K562 (cell line): Measurements from ENCODE around the gene DGKZ. TPM values are rescaled to one million over a fixed set of nuclear protein-coding genes. Genes with fewer than 3 reads are reported as not detected.
A peak's percentile ranks its signal among the peaks of the same experiment; 100 is the strongest.

Source experiments
- BRD9 ChIP-seq: fragments of 450-650 bp; IDR thresholded peaks from 2 replicates; pipeline ENCODE4 v1.6.1; 2018; ENCODE audit warnings: low read depth; ENCODE audit not compliant: partially characterized antibody
- CBFA2T3 ChIP-seq: fragments of 450-650 bp; IDR thresholded peaks from 2 replicates; pipeline ENCODE4 v1.6.1; 2017
- CCNT2 ChIP-seq: IDR thresholded peaks from 2 replicates; pipeline ENCODE4 v1.6.1; 2011; ENCODE audit warnings: borderline replicate concordance, low read depth, mild to moderate bottlenecking, moderate library complexity, mixed read lengths, low read length; ENCODE audit not compliant: insufficient read length; ENCODE audit errors: extremely low read depth
- FOXJ2 ChIP-seq: fragments of 200-800 bp; sonication (Bioruptor generic); IDR thresholded peaks from 2 replicates; pipeline ENCODE4 v1.6.1; 2016; ENCODE audit warnings: missing genetic modification characterization, missing compliant biosample characterization
- HDAC1 ChIP-seq, 2 experiments: fragments of 450-650 bp; IDR thresholded peaks; 2 replicates each; pipeline ENCODE4 v1.6.1; 2016 to 2017; ENCODE audit warnings: inconsistent platforms in 1 of 2, mild to moderate bottlenecking in 1 of 2, moderate library complexity in 1 of 2
- LCOR ChIP-seq: sonication (generic); formaldehyde crosslinking; IDR thresholded peaks from 2 replicates; pipeline ENCODE4 v1.8.0; 2022; ENCODE audit warnings: mild to moderate bottlenecking, missing genetic modification reagents
- MTF1 ChIP-seq: fragments of 250-450 bp; sonication (Bioruptor Pico); IDR thresholded peaks from 2 replicates; pipeline ENCODE4 v1.9.0; 2021; ENCODE audit warnings: moderate library complexity, mild to moderate bottlenecking, inconsistent platforms, borderline replicate concordance
- NR2C2 ChIP-seq, 2 experiments: fragments of 200-800 bp in 1 of 2; sonication (Bioruptor generic) in 1 of 2; sonication (generic) in 1 of 2; formaldehyde crosslinking in 1 of 2; IDR thresholded peaks; 2 replicates each; pipeline versions ENCODE4 v1.6.1 to v1.8.0; 2016 to 2022; ENCODE audit warnings: mild to moderate bottlenecking in 1 of 2, missing compliant biosample characterization in 1 of 2, missing genetic modification characterization in 1 of 2, missing genetic modification reagents in 1 of 2
- TAF1 ChIP-seq: IDR thresholded peaks from 2 replicates; pipeline ENCODE4 v1.6.1; 2011; ENCODE audit warnings: mild to moderate bottlenecking, low read length, moderate library complexity; ENCODE audit not compliant: insufficient read depth, control insufficient read depth, severe bottlenecking; ENCODE audit errors: extremely low read depth
- ZC3H11A ChIP-seq: IDR thresholded peaks from 2 replicates; pipeline ENCODE4 v1.6.1; 2012; ENCODE audit warnings: low read depth, low read length, improper control_type of control experiment
- ZC3H8 ChIP-seq: fragments of 450-650 bp; IDR thresholded peaks from 2 replicates; pipeline ENCODE4 v1.6.1; 2017
- ZEB2 ChIP-seq: fragments of 450-650 bp; IDR thresholded peaks from 2 replicates; pipeline ENCODE4 v1.6.1; 2016
- polyA plus RNA-seq, 8 experiments: library from polyadenylated mRNA; depleted of rRNA in 4 of 8; stranded (reverse) in 5 of 8; unstranded in 3 of 8; fragments of >200 nt; fragmentation: Nextera tagmentation in 2 of 8; fragmentation: Illumina TruSeq in 1 of 8; extraction: Ambion mirVana in 2 of 8; extraction: Trizol in 1 of 8; gene quantifications; 2 replicates each; pipeline versions ENCODE4 v1.2.1 to v1.2.3, GENCODE V29; 2011 to 2014; ENCODE audit warnings: inconsistent platforms in 1 of 8, missing spikeins in 1 of 8
- total RNA-seq, 7 experiments: library from RNA; depleted of rRNA in 6 of 7; stranded (reverse); fragments of >200 nt in 6 of 7; fragmentation: Illumina TruSeq in 2 of 7; extraction: Trizol in 2 of 7; gene quantifications; 2 replicates each; pipeline versions ENCODE4 v1.2.1 to v1.2.3, GENCODE V29; 2011 to 2021; ENCODE audit warnings: low replicate concordance in 1 of 7
- TF ChIP-seq, protein P1 (sequence below): sonication (generic); formaldehyde crosslinking; IDR thresholded peaks from 2 replicates; pipeline ENCODE4 v1.8.1; 2023; ENCODE audit warnings: mild to moderate bottlenecking, missing genetic modification reagents
- TF ChIP-seq, protein P2 (sequence below): sonication (generic); formaldehyde crosslinking; IDR thresholded peaks from 2 replicates; pipeline ENCODE4 v1.8.1; 2023; ENCODE audit warnings: missing genetic modification reagents, mild to moderate bottlenecking, borderline replicate concordance
- TF ChIP-seq, protein P3 (sequence below): fragments of 200-800 bp; sonication (Bioruptor generic); IDR thresholded peaks from 2 replicates; pipeline ENCODE4 v1.6.1; 2017; ENCODE audit warnings: missing genetic modification characterization, missing compliant biosample characterization
- TF ChIP-seq, protein P4 (sequence below): fragments of 450-650 bp; formaldehyde crosslinking; IDR thresholded peaks from 2 replicates; pipeline ENCODE4 v1.4.0; 2022; ENCODE audit warnings: mild to moderate bottlenecking, moderate library complexity

Gene DGKZ
- total and polyA plus RNA-seq, 9 of the 15 experiments (the other 6 are each of a cell fraction or from before 2014, with no cell fraction given), result 0.51 to 100 (median 44.2) TPM

DNA sequence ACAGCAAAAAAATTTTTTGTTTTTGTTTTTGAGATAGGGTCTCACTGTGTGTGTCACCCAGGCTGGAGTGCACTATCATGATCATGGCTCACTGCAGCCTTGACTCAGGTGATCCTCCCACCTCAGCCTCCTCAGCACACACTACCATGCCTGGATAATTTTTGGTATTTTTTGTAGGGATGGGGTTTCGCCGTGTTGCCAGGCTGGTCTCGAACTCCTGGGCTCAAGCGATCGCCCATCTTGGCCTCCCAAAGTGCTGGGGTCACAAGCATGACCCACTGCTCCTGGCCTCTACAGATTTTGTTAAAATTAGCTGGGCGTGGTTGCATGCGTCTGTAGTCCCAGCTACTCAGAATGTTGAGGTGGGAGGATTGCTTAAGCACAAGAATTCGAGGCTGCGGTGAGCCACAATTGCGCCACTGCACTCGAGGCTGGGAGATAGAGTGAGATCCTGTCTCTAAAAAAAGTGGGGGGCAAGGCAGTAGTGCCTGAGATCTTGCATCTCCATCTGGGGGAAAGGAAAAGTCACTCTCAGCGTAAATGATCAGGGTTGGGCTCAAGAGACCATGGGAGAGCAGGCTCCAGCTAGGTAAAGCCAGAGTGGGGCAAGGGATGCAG is 10.6 kb upstream of the DGKZ start (continued):
- TF ChIP-seq ZC3H11A (no peak), CBFA2T3 (peak; percentile 84), NR2C2 (CRISPR knock-in tag; IDR thresholded peaks at IDR 0.05) (no peak), NR2C2 (tag; IDR thresholded peaks at IDR 0.05) (peak; percentile 55; the same call in 1 of the 2 replicates), TAF1 (no peak), ZC3H8 (no peak), FOXJ2 (tag) (no peak), BRD9 (no peak), MTF1 (no peak), HDAC1 (IDR thresholded peaks at IDR 0.05) (peak in 1 of 2 experiments; percentile 65; a peak in 1 of 4 replicates), ZEB2 (peak; percentile 37; the same call in 1 of the 2 replicates), LCOR (peak; percentile 68), CCNT2 (peak; percentile 36)
- TF ChIP-seq, protein P1, sequence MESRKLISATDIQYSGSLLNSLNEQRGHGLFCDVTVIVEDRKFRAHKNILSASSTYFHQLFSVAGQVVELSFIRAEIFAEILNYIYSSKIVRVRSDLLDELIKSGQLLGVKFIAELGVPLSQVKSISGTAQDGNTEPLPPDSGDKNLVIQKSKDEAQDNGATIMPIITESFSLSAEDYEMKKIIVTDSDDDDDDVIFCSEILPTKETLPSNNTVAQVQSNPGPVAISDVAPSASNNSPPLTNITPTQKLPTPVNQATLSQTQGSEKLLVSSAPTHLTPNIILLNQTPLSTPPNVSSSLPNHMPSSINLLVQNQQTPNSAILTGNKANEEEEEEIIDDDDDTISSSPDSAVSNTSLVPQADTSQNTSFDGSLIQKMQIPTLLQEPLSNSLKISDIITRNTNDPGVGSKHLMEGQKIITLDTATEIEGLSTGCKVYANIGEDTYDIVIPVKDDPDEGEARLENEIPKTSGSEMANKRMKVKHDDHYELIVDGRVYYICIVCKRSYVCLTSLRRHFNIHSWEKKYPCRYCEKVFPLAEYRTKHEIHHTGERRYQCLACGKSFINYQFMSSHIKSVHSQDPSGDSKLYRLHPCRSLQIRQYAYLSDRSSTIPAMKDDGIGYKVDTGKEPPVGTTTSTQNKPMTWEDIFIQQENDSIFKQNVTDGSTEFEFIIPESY (CRISPR knock-in tag), result 0 out of 2 replicates have a peak, but pooled peaks have one; percentile 29
- TF ChIP-seq, protein P2, sequence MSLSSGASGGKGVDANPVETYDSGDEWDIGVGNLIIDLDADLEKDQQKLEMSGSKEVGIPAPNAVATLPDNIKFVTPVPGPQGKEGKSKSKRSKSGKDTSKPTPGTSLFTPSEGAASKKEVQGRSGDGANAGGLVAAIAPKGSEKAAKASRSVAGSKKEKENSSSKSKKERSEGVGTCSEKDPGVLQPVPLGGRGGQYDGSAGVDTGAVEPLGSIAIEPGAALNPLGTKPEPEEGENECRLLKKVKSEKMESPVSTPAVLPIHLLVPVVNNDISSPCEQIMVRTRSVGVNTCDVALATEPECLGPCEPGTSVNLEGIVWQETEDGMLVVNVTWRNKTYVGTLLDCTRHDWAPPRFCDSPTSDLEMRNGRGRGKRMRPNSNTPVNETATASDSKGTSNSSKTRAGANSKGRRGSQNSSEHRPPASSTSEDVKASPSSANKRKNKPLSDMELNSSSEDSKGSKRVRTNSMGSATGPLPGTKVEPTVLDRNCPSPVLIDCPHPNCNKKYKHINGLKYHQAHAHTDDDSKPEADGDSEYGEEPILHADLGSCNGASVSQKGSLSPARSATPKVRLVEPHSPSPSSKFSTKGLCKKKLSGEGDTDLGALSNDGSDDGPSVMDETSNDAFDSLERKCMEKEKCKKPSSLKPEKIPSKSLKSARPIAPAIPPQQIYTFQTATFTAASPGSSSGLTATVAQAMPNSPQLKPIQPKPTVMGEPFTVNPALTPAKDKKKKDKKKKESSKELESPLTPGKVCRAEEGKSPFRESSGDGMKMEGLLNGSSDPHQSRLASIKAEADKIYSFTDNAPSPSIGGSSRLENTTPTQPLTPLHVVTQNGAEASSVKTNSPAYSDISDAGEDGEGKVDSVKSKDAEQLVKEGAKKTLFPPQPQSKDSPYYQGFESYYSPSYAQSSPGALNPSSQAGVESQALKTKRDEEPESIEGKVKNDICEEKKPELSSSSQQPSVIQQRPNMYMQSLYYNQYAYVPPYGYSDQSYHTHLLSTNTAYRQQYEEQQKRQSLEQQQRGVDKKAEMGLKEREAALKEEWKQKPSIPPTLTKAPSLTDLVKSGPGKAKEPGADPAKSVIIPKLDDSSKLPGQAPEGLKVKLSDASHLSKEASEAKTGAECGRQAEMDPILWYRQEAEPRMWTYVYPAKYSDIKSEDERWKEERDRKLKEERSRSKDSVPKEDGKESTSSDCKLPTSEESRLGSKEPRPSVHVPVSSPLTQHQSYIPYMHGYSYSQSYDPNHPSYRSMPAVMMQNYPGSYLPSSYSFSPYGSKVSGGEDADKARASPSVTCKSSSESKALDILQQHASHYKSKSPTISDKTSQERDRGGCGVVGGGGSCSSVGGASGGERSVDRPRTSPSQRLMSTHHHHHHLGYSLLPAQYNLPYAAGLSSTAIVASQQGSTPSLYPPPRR, result 0 out of 2 replicates have a peak, but pooled peaks have one; percentile 51
- TF ChIP-seq, protein P3, sequence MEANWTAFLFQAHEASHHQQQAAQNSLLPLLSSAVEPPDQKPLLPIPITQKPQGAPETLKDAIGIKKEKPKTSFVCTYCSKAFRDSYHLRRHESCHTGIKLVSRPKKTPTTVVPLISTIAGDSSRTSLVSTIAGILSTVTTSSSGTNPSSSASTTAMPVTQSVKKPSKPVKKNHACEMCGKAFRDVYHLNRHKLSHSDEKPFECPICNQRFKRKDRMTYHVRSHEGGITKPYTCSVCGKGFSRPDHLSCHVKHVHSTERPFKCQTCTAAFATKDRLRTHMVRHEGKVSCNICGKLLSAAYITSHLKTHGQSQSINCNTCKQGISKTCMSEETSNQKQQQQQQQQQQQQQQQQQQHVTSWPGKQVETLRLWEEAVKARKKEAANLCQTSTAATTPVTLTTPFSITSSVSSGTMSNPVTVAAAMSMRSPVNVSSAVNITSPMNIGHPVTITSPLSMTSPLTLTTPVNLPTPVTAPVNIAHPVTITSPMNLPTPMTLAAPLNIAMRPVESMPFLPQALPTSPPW (CRISPR knock-in tag), result peak; percentile 82
- TF ChIP-seq, protein P4, sequence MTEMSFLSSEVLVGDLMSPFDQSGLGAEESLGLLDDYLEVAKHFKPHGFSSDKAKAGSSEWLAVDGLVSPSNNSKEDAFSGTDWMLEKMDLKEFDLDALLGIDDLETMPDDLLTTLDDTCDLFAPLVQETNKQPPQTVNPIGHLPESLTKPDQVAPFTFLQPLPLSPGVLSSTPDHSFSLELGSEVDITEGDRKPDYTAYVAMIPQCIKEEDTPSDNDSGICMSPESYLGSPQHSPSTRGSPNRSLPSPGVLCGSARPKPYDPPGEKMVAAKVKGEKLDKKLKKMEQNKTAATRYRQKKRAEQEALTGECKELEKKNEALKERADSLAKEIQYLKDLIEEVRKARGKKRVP, result no peak
